OCI-LY7 (cell line): ENCODE measurements around the gene CD38.

ENCODE experiments used
- CTCF ChIP-seq: fragments of 200-600 bp; sonication (generic); conservative IDR thresholded peaks from 2 replicates; pipeline ENCODE4 v1.5.1; 2014; ENCODE audit warnings: mild to moderate bottlenecking, antibody characterized with exemption, low read length, moderate library complexity, mixed read lengths
- EZH2phosphoT487 ChIP-seq: fragments of 200-600 bp; sonication (generic); IDR thresholded peaks from 2 replicates; pipeline ENCODE4 v1.6.1; 2018; ENCODE audit warnings: low read depth, borderline replicate concordance, mild to moderate bottlenecking, mixed run types, antibody characterized with exemption, low read length, moderate library complexity, mixed read lengths

DNA sequence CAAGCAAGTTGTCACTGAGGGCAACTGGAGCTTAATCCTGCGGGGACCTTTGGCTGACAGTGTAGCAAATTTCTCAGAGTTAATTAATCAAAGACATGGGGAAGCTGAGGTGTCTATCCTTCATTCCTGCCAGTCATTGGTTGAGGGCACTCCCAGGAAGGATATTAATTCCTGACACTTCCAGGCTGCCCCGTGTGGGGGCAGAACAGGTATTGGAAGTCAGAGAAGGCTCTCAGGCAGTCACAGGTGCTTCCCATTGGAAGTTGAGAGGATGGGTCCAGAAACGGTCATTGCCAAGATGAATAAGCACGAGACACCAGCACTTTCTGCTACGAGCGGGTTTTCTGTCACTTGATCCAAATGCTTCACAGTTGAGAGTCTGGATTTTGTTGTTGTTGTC lies 29.1 kb upstream of the CD38 start:
- TF ChIP-seq CTCF (no peak), EZH2phosphoT487 (no peak)
